ENCODE data around the gene SMARCD1. TPM values are rescaled to one million over a fixed set of nuclear protein-coding genes. Genes with fewer than 3 reads are reported as not detected.

SMARCD1 gene
- total and polyA plus RNA-seq, 7 donors, result 11.7 to 21.1 (median 16.4) TPM

- H3K4me1 ChIP-seq, result peaks cover 4% of the 10 kb centered on the region
- intact Hi-C loops (cut with DNase I), result loop anchor here (1.0 kb wide), 2 partner anchors 100 to 101 kb away; no protein-coding TSS in a partner anchor
- H3K36me3 ChIP-seq (ENCODE audit: insufficient read depth in 1 of 2, low read depth in 1 of 2), result no peaks in the 10 kb centered on the region
- TF ChIP-seq CTCF (IDR thresholded peaks at IDR 0.05), result no peak
- no peak overlapping the region for H3K27ac ChIP-seq
- no peak overlapping the region for H3K4me3 ChIP-seq
- WGBS, 3 donors, result 92 to 94% (median 93%) methylated on average over 1 of the region's 1 CpG
- H3K9me3 ChIP-seq, result no peaks in the 10 kb centered on the region
- no peak for DNase-seq
- H3K27me3 ChIP-seq (ENCODE audit: insufficient read depth in 3 of 3, low read length in 2 of 3), result no peaks in the 10 kb centered on the region
- no peak for ATAC-seq
Observed at GRCh38 chr12:50075808-50076170, 9.4 kb upstream of the SMARCD1 start.

GRCh38 chr12:50077099-50077498 lies 8.0 kb upstream of the SMARCD1 start:
- Histone ChIP-seq H3K9me3 (no peaks in the 10 kb centered on the region), H3K4me3 (no peak overlapping the region), H3K36me3 (ENCODE audit: insufficient read depth in 1 of 2, low read depth in 1 of 2) (no peaks in the 10 kb centered on the region), H3K4me1 (peaks cover 4% of the 10 kb centered on the region), H3K27me3 (ENCODE audit: insufficient read depth in 3 of 3, low read length in 2 of 3) (no peaks in the 10 kb centered on the region), H3K27ac (no peak overlapping the region)
- DNase-seq (no peak), ATAC-seq (no peak)
- intact Hi-C loops (cut with DNase I), result no loop called here
- TF ChIP-seq CTCF (IDR thresholded peaks at IDR 0.05), result no peak
- 87 to 94% (median 91%) methylated on average over 11 to 12 of the region's 12 CpGs for WGBS, 3 donors

- no peak for TF ChIP-seq CTCF (IDR thresholded peaks at IDR 0.05)
- H3K4me3 ChIP-seq, result no peak overlapping the region
- ATAC-seq (no peak), DNase-seq (no peak)
- intact Hi-C loops (cut with DNase I), result no loop called here
- H3K4me1 ChIP-seq, result peaks cover 4% of the 10 kb centered on the region
- no peaks in the 10 kb centered on the region for H3K9me3 ChIP-seq
- H3K27me3 ChIP-seq (ENCODE audit: insufficient read depth in 3 of 3, low read length in 2 of 3), result no peaks in the 10 kb centered on the region
- H3K36me3 ChIP-seq (ENCODE audit: insufficient read depth in 1 of 2, low read depth in 1 of 2), result no peaks in the 10 kb centered on the region
- no peak overlapping the region for H3K27ac ChIP-seq
- 96 to 99% (median 96%) methylated on average over 10 of the region's 10 CpGs for WGBS, 3 donors
Observed at GRCh38 chr12:50078281-50078680, 6.9 kb upstream of the SMARCD1 start.

GRCh38 chr12:50079771-50080170 lies 5.4 kb upstream of the SMARCD1 start:
- Histone ChIP-seq H3K27ac (no peak overlapping the region), H3K9me3 (no peaks in the 10 kb centered on the region), H3K4me3 (no peak overlapping the region), H3K27me3 (ENCODE audit: insufficient read depth in 3 of 3, low read length in 2 of 3) (no peaks in the 10 kb centered on the region), H3K4me1 (peaks cover 8% of the 10 kb centered on the region), H3K36me3 (ENCODE audit: insufficient read depth in 1 of 2, low read depth in 1 of 2) (no peaks in the 10 kb centered on the region)
- 81 to 93% (median 88%) methylated on average over 5 of the region's 5 CpGs for WGBS, 3 donors
- DNase-seq (no peak), ATAC-seq (no peak)
- TF ChIP-seq CTCF (IDR thresholded peaks at IDR 0.05), result no peak
- intact Hi-C loops (cut with DNase I), result no loop called here

GRCh38 chr12:50081096-50081808 lies 3.9 kb upstream of the SMARCD1 start:
- no peaks in the 10 kb centered on the region for H3K9me3 ChIP-seq
- peaks cover 10% of the 10 kb centered on the region for H3K4me1 ChIP-seq

More at GRCh38 chr12:50081096-50081808, 3.9 kb upstream of the SMARCD1 start:
- ATAC-seq, result no peak
- no peak for DNase-seq
- Histone ChIP-seq H3K4me3 (no peak overlapping the region), H3K27ac (no peak overlapping the region), H3K36me3 (ENCODE audit: insufficient read depth in 1 of 2, low read depth in 1 of 2) (no peaks in the 10 kb centered on the region), H3K27me3 (ENCODE audit: insufficient read depth in 3 of 3, low read length in 2 of 3) (no peaks in the 10 kb centered on the region)
- intact Hi-C loops (cut with DNase I), result no loop called here
- no peak for TF ChIP-seq CTCF (IDR thresholded peaks at IDR 0.05)
- 52 to 58% (median 56%) methylated on average over 38 to 46 of the region's 46 CpGs for WGBS, 3 donors
